HG03575 (cell line): Measurements from ENCODE around the gene C2CD4B.

Experiments used
- ATAC-seq: cut with Tn5 transposase; IDR thresholded peaks from one replicate; pipeline ENCODE4 v1.9.1; 2021; ENCODE audit not compliant: unreplicated experiment, insufficient number of reproducible peaks, low FRiP score; ENCODE audit errors: extremely low read depth

The C2CD4B gene, protein sequence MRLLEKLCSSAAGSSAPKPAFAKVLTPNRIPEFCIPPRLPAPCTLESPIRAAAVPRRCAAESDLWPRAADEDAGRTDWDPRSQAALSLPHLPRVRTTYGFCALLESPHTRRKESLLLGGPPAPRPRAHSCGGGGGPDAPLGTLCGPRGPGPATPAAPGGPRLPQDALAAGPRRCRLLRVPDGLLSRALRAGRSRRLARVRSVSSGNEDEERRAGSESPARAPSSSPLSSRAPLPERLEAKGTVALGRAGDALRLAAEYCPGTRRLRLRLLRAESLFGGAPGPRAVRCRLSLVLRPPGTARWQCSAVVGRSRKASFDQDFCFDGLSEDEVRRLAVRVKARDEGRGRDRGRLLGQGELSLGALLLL

DNA sequence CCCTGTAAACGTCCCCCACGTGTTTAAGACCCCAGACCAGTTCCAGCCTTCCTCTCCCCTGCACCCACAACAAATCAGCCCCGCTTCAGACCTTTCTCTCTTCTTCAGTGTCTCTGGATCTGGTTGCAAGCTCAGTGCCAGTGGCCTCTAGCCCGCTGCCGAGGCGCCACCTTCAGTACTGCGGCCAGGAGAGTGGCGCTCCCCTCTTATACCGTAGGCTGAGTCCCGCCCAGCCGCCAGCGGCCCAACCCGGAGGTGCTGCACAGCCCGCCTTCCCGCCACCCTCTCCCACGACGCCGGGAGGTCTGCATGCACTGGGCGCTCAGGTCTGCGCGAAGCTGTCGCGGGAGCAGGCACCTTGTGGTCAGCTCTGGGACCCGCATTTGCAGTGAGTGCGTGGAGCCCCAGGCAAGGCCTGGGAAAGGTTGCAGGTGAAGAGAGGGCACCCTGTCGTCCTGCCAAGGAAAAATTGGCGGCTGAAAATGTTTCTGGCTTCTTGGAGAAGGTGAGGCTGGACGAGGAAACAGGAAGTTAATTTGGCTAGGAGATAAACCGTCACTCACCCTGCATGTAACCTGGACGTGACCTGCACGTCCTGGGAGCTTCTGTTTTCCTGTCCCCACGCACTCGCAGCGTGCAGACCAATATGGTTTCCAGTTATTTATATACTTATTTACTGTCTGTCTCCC lies at the start of gene C2CD4B:
C2CD4B (minus strand) TSS at position 182 of the 689 bp plus-strand sequence. CDS start 301 bp downstream, outside the sequence.
- no peak for ATAC-seq

DNA sequence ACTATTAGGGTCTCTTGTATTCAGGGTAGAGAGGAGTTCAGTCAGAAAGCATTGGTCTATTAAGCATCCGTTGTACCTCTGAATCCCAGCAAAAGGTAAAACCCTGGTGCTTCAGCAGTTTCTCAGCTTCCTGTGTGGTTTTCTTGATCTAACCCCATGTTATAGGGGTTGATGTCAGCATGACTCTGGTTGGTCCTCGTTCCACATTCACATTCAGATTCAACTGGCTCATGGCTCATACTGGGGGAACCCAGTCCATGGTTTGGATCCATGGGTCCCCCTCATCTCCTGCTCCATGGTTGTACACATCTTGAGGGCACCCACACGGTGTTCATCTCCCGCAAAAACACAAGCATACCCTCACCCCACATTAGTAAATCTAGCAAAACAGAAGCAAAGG lies 47.7 kb upstream of the C2CD4B start:
- no peak for ATAC-seq

DNA sequence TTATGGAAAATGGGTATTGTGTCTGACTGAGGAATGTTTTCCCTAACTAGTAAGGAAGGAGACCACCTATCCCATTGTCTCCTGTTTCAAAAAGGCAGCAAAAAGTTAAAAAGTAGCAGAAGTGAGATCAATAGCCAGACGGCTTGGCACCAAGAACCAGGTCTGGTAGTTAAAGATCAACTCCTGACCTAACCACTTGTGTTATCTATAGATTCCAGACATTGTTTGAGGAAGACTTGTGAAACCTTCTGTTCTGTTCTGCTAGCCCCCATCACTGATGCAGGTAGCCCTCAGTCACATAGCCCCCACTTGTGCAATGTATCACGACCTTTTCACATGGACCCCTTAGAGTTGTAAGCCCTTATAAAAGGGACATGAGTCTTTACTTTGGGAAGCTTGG lies 46.3 kb upstream of the C2CD4B start:
- no peak for ATAC-seq

DNA sequence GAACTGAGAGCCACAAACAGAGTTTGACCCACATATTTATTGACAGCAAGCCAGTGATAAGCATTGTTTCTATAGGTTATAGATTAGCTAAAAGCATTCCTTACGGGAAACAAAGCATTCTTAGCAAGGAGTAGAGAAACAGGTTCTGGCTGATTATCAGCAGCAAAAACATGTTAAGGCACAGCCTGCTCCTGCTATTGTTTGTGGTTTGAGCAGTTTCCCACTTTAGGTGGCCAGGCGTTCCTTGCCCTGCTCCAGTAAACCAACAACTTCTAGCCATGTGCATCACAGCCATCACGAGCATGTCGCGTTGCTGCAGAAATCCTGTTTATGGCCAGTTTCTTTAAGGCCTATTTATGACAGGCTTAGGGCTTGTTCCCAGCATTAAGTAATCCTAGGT lies 44.7 kb upstream of the C2CD4B start:
- no peak for ATAC-seq

DNA sequence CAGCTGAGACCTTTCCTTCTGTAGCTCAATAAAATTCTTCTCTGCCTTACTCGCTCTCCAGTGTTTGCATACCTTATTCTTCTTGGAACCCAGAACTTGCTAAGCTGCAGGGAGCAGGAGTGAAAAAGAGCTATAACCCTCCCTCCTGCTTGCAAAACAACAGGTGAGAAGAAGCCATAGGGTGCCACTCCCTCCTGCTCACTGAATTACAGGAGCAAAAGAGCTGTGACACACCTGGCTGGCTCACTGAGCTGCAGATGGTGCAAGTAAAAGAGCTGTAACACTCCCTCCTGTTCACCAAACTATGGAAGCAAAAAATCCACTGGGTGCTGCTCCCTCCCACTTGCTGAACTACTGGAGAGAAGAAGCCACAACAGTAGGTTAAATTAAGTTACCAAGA lies 44.2 kb upstream of the C2CD4B start:
- no peak for ATAC-seq

DNA sequence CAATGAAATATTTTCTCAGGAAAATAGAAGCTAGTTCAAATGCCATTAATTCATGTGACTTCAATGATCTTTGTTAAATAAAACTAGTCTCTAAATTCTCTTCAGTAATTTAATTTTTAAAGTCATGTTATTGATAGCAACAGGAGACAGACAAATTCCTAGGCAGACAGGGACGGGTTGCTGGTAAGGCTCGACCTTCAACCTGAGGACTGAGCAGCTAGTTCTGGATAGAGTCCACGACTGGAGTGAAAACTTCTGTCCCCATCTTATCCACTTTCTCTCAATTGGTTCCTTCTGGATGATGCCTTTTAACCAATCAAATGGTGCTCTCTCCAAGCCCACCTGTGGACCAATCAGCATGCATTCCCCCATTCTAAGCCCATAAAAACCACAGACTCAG lies 43.8 kb upstream of the C2CD4B start:
- no peak for ATAC-seq

DNA sequence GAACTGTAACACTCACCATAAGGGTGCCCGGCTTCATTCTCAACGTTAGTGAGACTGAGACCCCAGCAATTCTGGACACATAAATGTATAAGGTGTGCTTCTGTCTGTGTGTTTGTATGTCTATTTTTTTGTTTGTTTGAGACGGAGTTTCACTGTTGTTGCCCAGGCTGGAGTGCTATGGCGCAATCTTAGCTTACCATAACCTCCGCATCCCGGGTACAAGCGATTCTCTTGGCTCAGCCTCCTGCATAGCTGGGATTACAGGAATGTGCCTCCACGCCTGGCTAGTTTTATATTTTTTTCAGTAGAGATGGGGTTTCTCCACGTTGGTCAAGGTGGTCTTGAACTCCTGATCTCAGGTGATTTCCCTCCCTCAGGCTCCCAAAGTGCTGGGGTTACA lies 43.3 kb upstream of the C2CD4B start:
- ATAC-seq, result no peak

DNA sequence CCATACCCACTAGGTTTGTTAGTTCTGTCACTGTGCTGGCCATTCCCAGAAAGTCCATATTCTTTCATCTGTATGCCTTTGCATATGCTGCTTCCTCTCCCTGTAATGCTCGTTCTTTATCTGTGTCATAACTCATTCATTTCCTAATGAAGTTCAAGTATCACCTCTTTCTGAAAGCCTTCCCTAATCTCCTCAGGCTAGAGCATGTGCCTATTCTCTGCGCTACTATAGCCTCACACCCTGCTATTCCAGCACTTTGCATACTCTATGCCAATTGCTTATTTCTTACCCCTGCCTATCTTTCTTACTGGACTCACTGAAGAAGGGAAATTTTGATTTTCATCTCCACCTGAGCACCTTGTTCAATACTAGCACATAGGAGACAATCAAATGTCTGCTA lies 25.6 kb upstream of the C2CD4B start:
- no peak for ATAC-seq

DNA sequence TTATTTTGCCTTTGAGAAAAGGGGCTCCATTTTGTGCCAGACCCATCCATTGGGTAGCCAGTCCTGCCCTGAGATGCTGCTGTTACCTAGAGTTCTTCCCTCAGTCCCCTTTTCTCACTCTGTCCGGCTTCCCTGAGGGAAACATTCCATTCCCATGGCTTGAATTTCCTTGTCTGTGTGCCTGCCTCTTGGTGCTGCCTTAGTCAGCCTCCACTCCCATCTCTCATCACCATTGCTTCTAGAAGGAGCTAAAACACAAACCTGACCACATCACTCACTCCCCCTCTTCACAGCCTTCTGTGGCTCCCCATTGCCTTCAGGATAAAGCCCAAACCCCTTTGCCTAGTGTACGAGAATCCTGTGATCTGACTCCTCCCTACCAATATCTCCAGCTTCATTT lies 25.2 kb upstream of the C2CD4B start:
- no peak for ATAC-seq

DNA sequence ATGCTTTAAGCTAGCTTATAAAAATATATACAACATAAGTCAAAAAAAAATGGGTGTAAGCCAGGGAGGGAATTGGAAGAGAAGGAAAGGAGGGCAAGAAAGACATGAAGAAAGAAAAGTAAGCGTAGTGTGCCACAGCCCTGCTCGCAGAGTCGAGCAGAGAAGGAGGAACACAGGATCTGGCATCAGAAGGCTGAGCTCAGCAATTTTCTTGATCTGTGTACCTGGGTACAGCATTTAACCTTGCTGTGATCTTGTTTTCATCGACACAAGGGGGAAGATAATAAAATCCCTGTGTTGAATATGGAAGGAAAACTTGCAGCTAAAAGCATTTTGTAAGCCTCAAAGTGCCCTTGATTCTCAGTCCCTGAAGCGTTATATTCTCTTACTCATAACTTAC lies 23.7 kb upstream of the C2CD4B start:
- no peak for ATAC-seq

DNA sequence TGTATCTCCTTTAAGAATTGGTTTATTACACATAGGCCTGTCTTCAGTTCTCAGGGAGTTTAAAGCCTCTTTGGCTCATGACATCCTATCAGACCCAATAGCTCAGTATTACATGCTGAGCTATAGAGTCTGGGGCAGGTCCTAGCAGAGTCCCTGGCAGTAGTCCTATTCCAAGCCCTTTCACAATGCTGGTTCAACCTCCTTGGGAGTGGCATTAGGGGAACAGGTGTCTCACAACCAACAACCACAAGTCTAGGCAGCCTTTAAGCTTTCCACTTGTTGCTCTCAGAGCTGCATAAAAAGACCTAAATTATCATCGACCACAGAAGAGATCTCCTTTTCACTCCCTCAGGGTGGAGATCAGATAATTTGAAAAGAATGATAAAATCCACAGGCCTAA lies 22.8 kb upstream of the C2CD4B start:
- ATAC-seq, result no peak

DNA sequence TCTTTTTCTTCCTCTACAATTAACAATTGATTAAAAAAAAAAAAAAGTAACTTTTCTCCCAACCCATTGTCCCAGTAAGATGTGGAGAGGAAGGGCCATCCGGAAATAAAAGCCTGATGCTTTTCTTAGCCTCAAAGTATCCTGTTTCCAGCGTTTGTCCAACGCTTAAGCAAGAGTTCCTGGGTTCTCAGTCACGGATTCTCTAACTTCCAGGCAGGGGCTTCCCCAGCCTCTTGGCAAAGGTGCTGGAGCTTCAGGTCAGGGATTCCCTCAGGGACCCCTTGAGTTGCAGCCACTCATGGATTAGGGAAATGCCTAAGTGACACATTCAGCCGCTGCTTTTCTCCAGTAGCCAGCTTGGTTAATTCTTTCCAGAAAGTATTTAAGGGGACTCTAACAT lies 22.3 kb upstream of the C2CD4B start:
- no peak for ATAC-seq

DNA sequence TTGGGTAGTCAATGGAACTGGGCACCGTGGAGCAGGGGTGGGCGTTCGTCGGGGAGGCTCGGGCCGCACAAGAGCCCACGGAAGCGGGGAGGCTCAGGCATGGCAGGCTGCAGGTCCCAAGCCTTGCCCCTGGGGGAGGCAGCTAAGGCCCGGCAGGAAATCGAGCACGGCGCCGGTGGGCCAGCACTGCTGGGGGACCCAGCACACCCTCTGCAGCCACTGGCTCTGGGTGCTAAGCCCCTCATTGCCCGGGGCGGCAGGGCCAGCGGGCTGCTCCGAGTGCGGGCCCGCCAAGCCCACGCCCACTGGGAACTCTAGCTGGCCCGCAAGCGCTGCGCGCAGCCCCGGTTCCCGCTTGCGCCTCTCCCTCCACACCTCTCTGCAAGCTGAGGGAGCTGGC lies 21.5 kb upstream of the C2CD4B start:
- no peak for ATAC-seq

DNA sequence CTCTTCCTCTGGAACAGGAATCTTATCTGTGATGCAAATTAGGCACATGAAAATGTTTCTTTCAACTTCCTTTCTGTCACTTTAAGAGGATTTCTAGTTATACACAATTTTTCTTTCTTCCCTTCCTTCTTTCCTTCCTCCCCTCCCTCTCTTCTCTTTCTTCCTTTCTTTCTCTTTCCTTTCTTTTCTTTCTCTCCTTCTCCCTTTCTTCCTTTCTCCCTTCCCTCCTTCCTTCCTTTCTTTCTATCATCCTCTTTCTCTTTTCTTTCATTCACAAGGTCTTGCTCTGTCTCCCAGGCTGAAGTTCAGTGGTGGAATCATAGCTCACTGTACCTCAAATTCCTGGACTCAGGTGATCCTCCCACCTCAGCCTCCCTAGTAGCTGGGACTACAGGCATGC lies 18.0 kb upstream of the C2CD4B start:
- no peak for ATAC-seq

DNA sequence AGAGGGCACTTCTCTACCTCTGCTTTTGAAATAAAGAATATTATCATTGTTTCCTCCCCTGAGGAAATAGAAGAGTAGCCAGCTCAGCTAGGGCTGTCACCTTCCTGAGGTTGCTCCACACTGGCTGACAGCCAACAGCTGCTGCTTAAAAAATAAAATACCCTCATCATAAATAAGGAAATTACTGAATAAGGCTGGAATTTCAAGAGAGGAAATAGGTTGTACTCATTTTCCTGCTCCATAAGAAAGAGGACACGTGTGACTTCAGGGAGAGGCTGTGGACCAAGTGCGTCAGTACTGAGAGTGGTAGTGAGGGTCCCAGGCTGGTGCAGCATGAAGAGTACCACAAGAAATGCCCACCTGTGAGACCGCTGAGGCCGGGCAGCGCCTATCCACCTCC lies 8.1 kb upstream of the C2CD4B start:
- ATAC-seq, result no peak

DNA sequence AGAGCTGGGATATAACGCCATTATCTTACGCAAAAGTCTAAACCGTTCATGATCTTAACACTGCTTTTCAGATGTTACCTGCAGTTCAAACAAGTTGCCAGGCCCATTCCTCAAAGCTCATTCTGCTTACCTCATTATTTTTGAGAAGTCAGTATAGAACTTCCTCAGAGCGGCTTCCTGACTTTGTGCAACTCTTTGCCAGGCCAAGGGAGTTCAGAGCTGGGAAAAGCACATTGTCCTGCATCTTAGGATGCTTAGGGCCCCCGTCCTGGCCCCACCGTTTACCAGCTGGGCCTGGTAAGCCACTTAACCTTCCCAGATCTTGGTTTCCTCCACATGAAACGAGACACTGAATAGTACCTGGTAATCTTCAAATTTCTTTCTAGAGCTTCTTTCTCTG lies 6.8 kb upstream of the C2CD4B start:
- ATAC-seq, result no peak

DNA sequence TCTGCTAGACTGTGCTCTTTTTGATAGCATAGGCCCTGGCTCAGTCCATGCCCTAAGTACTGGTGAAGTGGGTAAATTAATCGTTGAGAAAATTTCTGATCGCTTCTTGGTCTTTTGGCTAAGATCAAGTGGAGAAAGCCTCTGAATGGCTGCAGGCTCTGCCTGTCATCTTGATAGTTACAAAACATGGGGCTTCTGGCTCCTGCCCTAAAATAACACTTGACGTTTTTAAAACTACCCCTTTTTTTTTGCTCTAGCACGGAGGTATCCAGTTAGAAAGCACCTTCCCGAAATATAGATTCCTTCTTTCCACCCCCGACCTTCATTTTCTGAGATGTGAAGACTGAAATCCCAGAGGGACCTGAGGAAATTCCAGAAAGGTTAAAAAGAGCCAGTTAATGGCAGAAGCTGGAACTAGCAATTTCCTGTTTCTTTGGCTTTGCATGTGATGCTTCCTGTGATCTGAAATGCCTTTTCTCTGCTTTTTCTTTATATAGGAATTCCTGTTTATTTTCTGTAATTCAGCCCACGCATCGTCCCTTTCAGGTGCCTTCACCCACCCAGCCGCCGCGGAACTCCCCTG lies 799 bp upstream of the C2CD4B start:
- no peak for ATAC-seq

DNA sequence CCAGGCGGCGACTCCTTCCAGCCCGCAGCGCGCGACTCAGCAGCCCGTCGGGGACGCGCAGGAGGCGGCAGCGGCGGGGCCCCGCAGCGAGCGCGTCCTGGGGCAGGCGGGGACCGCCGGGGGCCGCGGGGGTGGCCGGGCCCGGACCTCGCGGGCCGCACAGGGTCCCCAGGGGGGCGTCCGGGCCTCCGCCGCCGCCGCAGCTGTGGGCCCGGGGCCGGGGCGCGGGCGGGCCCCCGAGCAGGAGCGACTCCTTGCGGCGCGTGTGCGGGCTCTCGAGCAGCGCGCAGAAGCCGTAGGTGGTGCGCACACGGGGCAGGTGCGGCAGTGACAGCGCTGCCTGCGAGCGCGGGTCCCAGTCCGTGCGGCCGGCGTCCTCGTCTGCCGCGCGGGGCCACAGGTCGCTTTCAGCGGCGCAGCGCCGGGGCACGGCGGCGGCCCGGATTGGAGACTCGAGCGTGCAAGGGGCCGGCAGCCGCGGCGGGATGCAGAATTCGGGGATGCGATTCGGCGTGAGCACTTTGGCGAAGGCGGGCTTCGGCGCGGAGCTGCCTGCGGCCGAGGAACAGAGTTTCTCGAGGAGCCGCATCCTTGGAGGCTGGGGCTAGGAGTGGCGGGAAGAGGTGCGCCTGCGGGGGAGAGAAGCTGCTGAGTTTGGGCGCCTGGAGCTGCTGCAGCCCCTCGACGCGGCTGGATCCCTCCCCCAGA lies 535 bp downstream of the C2CD4B start:
- ATAC-seq, result no peak

DNA sequence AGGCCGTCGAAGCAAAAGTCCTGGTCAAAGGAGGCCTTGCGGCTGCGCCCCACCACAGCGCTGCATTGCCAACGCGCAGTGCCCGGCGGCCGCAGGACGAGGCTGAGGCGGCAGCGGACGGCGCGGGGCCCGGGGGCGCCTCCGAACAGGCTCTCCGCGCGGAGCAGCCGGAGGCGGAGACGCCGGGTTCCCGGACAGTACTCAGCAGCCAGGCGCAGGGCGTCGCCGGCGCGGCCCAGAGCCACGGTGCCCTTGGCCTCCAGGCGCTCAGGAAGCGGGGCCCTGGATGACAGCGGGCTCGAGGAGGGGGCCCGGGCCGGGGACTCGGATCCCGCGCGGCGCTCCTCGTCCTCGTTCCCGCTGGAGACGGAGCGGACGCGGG lies 1.1 kb downstream of the C2CD4B start:
- ATAC-seq, result no peak
